SK-N-SH treated with all-trans-retinoic acid at 6 μM for 48 hours (cell line): ENCODE measurements around the gene FANCM.

Experiments used
- ATAC-seq: fragments of 200-7000 bp; cut with Tn5 transposase; 3 replicates; pipeline ENCODE4 v1.9.1; 2020; ENCODE audit warnings: mild to moderate bottlenecking, moderate library complexity
- ARNTL ChIP-seq: fragments of 450-650 bp; formaldehyde crosslinking; IDR thresholded peaks from 2 replicates; pipeline ENCODE4 v1.5.0; 2020; ENCODE audit warnings: low read depth, mild to moderate bottlenecking, moderate library complexity, borderline replicate concordance
- BACH2 ChIP-seq: fragments of 250-450 bp; sonication (Bioruptor Pico); IDR thresholded peaks from 2 replicates; pipeline ENCODE4 v1.9.0; 2021; ENCODE audit warnings: mild to moderate bottlenecking, borderline replicate concordance
- CSDC2 ChIP-seq: fragments of 250-450 bp; sonication (Bioruptor Pico); IDR thresholded peaks from 2 replicates; pipeline ENCODE4 v1.5.0; 2020; ENCODE audit warnings: mild to moderate bottlenecking, moderate library complexity
- ESRRG ChIP-seq: fragments of 250-450 bp; sonication (Bioruptor Pico); IDR thresholded peaks from 2 replicates; pipeline ENCODE4 v1.6.1; 2021; ENCODE audit warnings: mild to moderate bottlenecking
- GLIS3 ChIP-seq: fragments of 250-450 bp; sonication (Bioruptor Pico); IDR thresholded peaks from 2 replicates; pipeline ENCODE4 v1.5.0; 2020; ENCODE audit warnings: mild to moderate bottlenecking, moderate library complexity
- ISL1 ChIP-seq: fragments of 250-450 bp; sonication (Bioruptor Pico); IDR thresholded peaks from 2 replicates; pipeline ENCODE4 v2.1.2; 2022; ENCODE audit warnings: mild to moderate bottlenecking, moderate library complexity
- RARB ChIP-seq: fragments of 250-450 bp; sonication (Bioruptor Pico); IDR thresholded peaks from 2 replicates; pipeline ENCODE4 v1.8.0; 2021; ENCODE audit warnings: mild to moderate bottlenecking, moderate library complexity
- SNAI2 ChIP-seq: fragments of 250-450 bp; sonication (Bioruptor Pico); IDR thresholded peaks from 2 replicates; pipeline ENCODE4 v1.5.0; 2020; ENCODE audit warnings: mild to moderate bottlenecking, moderate library complexity
- TCF4 ChIP-seq: fragments of 250-450 bp; sonication (Bioruptor Pico); IDR thresholded peaks from 2 replicates; pipeline ENCODE4 v1.8.0; 2021; ENCODE audit warnings: mild to moderate bottlenecking, moderate library complexity, borderline replicate concordance
- TOX ChIP-seq: fragments of 250-450 bp; sonication (Bioruptor Pico); IDR thresholded peaks from 2 replicates; pipeline ENCODE4 v1.8.0; 2021; ENCODE audit warnings: mild to moderate bottlenecking, moderate library complexity, borderline replicate concordance
- ZC3H10 ChIP-seq: fragments of 250-450 bp; sonication (Bioruptor Pico); IDR thresholded peaks from 2 replicates; pipeline ENCODE4 v1.5.1; 2021; ENCODE audit warnings: mild to moderate bottlenecking, moderate library complexity
- ZFP3 ChIP-seq: fragments of 250-450 bp; sonication (Bioruptor Pico); IDR thresholded peaks from 2 replicates; pipeline ENCODE4 v1.5.0; 2020; ENCODE audit warnings: mild to moderate bottlenecking, moderate library complexity
- ZFP30 ChIP-seq: fragments of 450-650 bp; formaldehyde crosslinking; IDR thresholded peaks from 2 replicates; pipeline ENCODE4 v1.5.0; 2022; ENCODE audit warnings: mild to moderate bottlenecking, moderate library complexity
- ZNF565 ChIP-seq: fragments of 450-650 bp; formaldehyde crosslinking; conservative IDR thresholded peaks from 2 replicates; pipeline ENCODE4 v1.5.0; 2020; ENCODE audit warnings: low read depth, mild to moderate bottlenecking, moderate library complexity
- ZNF70 ChIP-seq: fragments of 450-650 bp; formaldehyde crosslinking; IDR thresholded peaks from 2 replicates; pipeline ENCODE4 v1.5.0; 2020; ENCODE audit warnings: mild to moderate bottlenecking, moderate library complexity
- ZNF8 ChIP-seq: fragments of 450-650 bp; formaldehyde crosslinking; IDR thresholded peaks from 2 replicates; pipeline ENCODE4 v1.5.0; 2020; ENCODE audit warnings: mild to moderate bottlenecking, moderate library complexity
- TF ChIP-seq, protein P1 (sequence below): fragments of 250-450 bp; sonication (Bioruptor Pico); IDR thresholded peaks from 2 replicates; pipeline ENCODE4 v1.5.1; 2021; ENCODE audit warnings: mild to moderate bottlenecking, moderate library complexity
- TF ChIP-seq, protein P2 (sequence below): fragments of 250-450 bp; sonication (Bioruptor Pico); IDR thresholded peaks from 2 replicates; pipeline ENCODE4 v1.8.0; 2021; ENCODE audit warnings: low read depth, mild to moderate bottlenecking, moderate library complexity, borderline replicate concordance
- TF ChIP-seq, protein P3 (sequence below): fragments of 250-450 bp; sonication (Bioruptor Pico); IDR thresholded peaks from 2 replicates; pipeline ENCODE4 v1.8.0; 2020; ENCODE audit warnings: mild to moderate bottlenecking, moderate library complexity, borderline replicate concordance

The FANCM gene

DNA sequence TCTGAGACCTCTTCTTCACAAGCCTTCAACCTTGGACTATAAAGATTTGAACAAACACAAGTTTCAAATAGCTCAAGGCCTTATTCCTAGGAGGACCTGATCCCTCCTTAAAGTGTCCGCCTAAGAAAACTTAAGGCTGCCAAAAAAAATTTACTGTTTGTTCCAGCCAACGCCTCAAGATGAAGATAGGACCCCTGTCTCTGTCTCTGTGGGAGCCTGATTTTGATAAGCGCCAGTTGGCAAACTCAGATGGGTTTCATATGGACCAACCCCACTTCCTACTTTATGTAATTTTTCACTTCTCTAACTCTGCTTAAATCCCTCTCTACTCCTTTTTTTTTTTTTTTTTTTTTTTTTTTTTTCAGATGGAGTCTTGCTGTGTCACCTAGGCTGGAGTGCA lies 12.5 kb upstream of the FANCM start:
- TF ChIP-seq, protein P1, sequence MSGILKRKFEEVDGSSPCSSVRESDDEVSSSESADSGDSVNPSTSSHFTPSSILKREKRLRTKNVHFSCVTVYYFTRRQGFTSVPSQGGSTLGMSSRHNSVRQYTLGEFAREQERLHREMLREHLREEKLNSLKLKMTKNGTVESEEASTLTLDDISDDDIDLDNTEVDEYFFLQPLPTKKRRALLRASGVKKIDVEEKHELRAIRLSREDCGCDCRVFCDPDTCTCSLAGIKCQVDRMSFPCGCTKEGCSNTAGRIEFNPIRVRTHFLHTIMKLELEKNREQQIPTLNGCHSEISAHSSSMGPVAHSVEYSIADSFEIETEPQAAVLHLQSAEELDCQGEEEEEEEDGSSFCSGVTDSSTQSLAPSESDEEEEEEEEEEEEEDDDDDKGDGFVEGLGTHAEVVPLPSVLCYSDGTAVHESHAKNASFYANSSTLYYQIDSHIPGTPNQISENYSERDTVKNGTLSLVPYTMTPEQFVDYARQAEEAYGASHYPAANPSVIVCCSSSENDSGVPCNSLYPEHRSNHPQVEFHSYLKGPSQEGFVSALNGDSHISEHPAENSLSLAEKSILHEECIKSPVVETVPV: no peak
- no peak for TF ChIP-seq BACH2 (CRISPR knock-in tag)
- ATAC-seq: no peak

DNA sequence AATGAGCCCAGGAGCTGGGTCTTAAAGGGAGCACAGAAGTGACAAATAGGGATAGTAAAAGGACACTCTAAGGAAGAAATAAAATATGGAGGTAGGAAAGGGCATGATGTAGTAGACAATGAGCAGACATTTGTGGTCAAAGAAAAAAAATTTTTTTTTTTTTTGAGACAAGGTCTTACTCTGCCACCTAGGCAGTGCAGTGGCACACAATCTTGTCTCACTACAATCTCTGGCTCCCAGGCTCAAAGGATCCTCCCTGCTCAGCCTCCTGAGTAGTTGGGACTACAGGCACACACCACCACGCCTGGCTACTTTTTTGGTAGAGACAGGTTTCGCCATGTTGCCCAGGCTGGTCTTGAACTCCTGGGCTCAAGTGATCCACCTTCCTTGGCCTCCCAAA lies 10.0 kb upstream of the FANCM start:
- no peak for TF ChIP-seq TOX
- TF ChIP-seq TCF4 (CRISPR knock-in tag): no peak
- TF ChIP-seq ZFP3 (CRISPR knock-in tag): no peak
- no peak for TF ChIP-seq ZC3H10 (CRISPR knock-in tag)
- no peak for TF ChIP-seq ISL1
- no peak for TF ChIP-seq SNAI2 (CRISPR knock-in tag)
- TF ChIP-seq, protein P2, sequence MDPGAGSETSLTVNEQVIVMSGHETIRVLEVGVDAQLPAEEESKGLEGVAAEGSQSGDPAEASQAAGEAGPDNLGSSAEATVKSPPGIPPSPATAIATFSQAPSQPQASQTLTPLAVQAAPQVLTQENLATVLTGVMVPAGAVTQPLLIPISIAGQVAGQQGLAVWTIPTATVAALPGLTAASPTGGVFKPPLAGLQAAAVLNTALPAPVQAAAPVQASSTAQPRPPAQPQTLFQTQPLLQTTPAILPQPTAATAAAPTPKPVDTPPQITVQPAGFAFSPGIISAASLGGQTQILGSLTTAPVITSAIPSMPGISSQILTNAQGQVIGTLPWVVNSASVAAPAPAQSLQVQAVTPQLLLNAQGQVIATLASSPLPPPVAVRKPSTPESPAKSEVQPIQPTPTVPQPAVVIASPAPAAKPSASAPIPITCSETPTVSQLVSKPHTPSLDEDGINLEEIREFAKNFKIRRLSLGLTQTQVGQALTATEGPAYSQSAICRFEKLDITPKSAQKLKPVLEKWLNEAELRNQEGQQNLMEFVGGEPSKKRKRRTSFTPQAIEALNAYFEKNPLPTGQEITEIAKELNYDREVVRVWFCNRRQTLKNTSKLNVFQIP (CRISPR knock-in tag): no peak
- no peak for TF ChIP-seq ZNF8 (CRISPR knock-in tag)
- no peak for TF ChIP-seq ARNTL (CRISPR knock-in tag)
- TF ChIP-seq ZNF70 (CRISPR knock-in tag): no peak
- TF ChIP-seq, all 23 proteins: peak for 0
- ATAC-seq: no peak

DNA sequence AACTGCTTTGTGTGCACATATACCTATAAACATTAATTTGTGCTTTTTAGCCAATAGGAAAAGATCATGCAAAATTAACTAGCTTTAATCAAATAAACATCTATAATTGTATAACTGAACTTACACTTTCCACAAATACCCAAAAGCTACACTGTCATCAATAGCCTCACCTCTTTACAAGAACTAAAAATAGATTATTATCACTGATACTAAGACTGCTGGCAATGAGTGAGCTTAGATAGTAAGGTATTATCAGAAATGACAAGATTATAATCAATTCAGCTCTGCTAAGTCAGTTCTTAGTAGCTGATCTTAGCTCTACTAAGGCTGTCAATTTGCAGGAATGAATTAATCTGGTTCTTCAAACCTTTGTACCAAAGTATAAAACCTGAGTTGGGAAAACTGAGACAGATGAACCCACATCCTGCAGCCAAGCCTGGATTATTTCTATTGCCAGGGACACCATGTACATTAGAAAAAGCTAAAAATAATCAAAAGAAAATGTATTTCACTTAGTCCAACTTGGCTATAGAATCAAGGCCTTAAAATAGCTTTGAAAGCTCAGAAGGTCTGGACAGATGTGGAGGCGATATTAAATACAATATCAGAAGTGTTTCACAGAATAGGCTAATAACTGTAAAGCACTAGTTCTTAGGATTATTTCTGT lies 6.6 kb upstream of the FANCM start:
- TF ChIP-seq ZNF565 (CRISPR knock-in tag): no peak
- no peak for ATAC-seq

DNA sequence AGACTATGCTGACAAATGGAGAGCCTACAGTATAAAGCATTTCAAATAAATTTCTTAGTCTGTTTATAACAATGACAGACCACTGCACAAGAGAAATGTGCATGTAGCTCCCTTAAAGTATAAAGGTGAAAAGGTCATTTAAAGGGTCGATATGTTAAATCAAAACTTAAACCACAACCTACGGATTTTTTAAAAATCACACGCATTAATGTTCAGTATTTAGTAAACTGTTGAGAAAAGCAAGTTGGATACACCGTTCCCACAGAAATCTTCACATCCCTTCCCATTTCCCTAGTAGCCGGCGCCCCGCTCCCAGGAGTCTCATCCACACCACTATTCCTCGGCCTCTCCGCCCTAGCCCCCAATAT lies 2.1 kb upstream of the FANCM start:
- TF ChIP-seq, protein P2 (CRISPR knock-in tag): no peak
- peak; percentile 11 for ATAC-seq

DNA sequence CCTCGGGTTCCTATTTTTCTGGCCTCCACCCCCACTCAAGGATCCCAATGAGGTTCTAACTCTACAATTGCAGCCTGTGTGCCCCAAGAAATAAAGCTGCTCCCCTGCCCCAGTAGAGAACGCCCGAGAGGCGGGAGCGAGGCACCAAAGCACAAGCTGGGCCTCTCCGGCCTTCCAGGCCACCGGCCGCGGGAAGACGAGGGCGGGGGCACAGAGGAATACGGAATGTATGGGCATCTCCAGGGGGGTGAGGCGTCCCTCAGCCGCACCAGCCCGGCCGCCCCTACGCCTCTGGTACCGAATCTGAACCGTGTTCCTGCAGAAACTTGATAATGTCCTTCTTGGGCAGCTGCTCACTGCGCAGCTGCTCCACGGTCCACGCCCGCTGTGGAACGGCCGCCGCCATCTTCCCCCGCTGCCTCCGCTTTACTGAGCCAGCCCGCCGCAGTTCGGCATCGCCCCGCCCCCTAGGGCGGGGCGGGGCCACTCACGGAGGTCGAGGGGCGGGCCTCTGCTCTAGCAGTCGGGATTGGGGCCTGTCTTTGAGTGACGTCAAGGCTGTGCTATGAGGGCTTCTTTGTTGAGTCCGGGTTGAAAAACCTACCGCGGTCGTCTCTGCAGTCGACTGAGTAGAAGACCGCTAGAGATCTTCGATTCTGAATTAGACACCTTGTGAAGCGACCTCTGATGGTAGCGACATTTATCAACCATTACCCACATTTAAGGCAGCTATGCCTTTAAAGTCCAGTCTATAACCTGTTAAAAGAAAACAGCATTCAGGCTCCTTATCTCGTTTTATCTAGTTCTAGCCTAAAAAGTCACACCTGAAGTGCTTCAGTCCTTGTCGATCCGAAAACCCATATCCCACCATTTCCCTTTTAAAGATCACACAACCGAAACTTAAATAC lies 1.4 kb upstream of the FANCM start, which contains the start of gene FKBP3:
FKBP3 (minus strand) TSS at position 431 of the 908 bp plus-strand sequence; CDS start at position 406, 25 bp downstream.
- peak; percentile 92 for ATAC-seq
- TF ChIP-seq SNAI2 (CRISPR knock-in tag): no peak
- TF ChIP-seq ZFP3 (CRISPR knock-in tag): no peak
- no peak for TF ChIP-seq ZNF565 (CRISPR knock-in tag)
- no peak for TF ChIP-seq BACH2 (CRISPR knock-in tag)
- no peak for TF ChIP-seq ARNTL (CRISPR knock-in tag)
- TF ChIP-seq CSDC2: no peak
- TF ChIP-seq, protein P3, sequence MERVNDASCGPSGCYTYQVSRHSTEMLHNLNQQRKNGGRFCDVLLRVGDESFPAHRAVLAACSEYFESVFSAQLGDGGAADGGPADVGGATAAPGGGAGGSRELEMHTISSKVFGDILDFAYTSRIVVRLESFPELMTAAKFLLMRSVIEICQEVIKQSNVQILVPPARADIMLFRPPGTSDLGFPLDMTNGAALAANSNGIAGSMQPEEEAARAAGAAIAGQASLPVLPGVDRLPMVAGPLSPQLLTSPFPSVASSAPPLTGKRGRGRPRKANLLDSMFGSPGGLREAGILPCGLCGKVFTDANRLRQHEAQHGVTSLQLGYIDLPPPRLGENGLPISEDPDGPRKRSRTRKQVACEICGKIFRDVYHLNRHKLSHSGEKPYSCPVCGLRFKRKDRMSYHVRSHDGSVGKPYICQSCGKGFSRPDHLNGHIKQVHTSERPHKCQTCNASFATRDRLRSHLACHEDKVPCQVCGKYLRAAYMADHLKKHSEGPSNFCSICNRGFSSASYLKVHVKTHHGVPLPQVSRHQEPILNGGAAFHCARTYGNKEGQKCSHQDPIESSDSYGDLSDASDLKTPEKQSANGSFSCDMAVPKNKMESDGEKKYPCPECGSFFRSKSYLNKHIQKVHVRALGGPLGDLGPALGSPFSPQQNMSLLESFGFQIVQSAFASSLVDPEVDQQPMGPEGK (CRISPR knock-in tag): no peak
- no peak for TF ChIP-seq TOX
- TF ChIP-seq GLIS3 (CRISPR knock-in tag): no peak
- TF ChIP-seq ZFP30 (CRISPR knock-in tag): no peak
- TF ChIP-seq ZC3H10 (CRISPR knock-in tag): no peak
- TF ChIP-seq ISL1: no peak
- no peak for TF ChIP-seq ESRRG (CRISPR knock-in tag)
- no peak for TF ChIP-seq RARB (CRISPR knock-in tag)
- TF ChIP-seq, protein P2 (CRISPR knock-in tag): no peak
- no peak for TF ChIP-seq ZNF8 (CRISPR knock-in tag)
- no peak for TF ChIP-seq ZNF70 (CRISPR knock-in tag)
